Karpas-422 (cell line): ENCODE results near the gene SAMD8. TPM values are rescaled to one million over a fixed set of nuclear protein-coding genes. Genes with fewer than 3 reads are reported as not detected.
A peak's percentile ranks its signal among the peaks of the same experiment; 100 is the strongest.
"Not testable (repeated sequence)": the region's sequence is repeated elsewhere in the genome, so short reads cannot be mapped to it uniquely, and the experiment has no call there.

Experiments
- DNase-seq: peaks from one replicate; pipeline ENCODE4 v3.0.0-alpha.2; 2015
- H2AFZ ChIP-seq: fragments of 200-600 bp; sonication (generic); 2 replicates; pipeline ENCODE4 v1.6.1; 2014; ENCODE audit warnings: antibody characterized with exemption, low read length, mixed read lengths
- H3K27ac ChIP-seq: fragments of 200-600 bp; sonication (generic); 2 replicates; pipeline ENCODE4 v1.5.1; 2014; ENCODE audit warnings: mild to moderate bottlenecking, low read length, moderate library complexity
- H3K27me3 ChIP-seq: fragments of 200-600 bp; sonication (generic); 2 replicates; pipeline ENCODE4 v1.6.1; 2014; ENCODE audit warnings: low read length, mixed read lengths
- H3K36me3 ChIP-seq: fragments of 200-600 bp; sonication (generic); 2 replicates; pipeline ENCODE4 v1.6.1; 2014; ENCODE audit warnings: low read length, mixed read lengths; ENCODE audit not compliant: insufficient read depth
- H3K4me1 ChIP-seq: fragments of 200-600 bp; sonication (generic); 2 replicates; pipeline ENCODE4 v1.6.1; 2014; ENCODE audit warnings: mild to moderate bottlenecking, low read length, mixed read lengths
- H3K4me2 ChIP-seq: fragments of 200-600 bp; sonication (generic); 2 replicates; pipeline ENCODE4 v1.6.1; 2014; ENCODE audit warnings: low read length, low read depth, mild to moderate bottlenecking; ENCODE audit not compliant: poor library complexity, severe bottlenecking
- H3K4me3 ChIP-seq: fragments of 200-600 bp; sonication (generic); 2 replicates; pipeline ENCODE4 v1.5.1; 2014; ENCODE audit warnings: mild to moderate bottlenecking, antibody characterized with exemption, low read length, mixed read lengths
- H3K79me2 ChIP-seq: fragments of 200-600 bp; sonication (generic); 2 replicates; pipeline ENCODE4 v1.6.1; 2014; ENCODE audit warnings: mild to moderate bottlenecking, low read length, mixed read lengths
- H3K9ac ChIP-seq: fragments of 200-600 bp; sonication (generic); 2 replicates; pipeline ENCODE4 v1.6.0; 2014; ENCODE audit warnings: low read length
- H3K9me2 ChIP-seq: fragments of 200-600 bp; sonication (generic), shearing (Covaris generic); replicated peaks from 2 replicates; pipeline ENCODE4 v1.6.0; 2014; ENCODE audit warnings: mild to moderate bottlenecking, low read length, moderate library complexity; ENCODE audit not compliant: insufficient read depth
- H3K9me3 ChIP-seq: fragments of 300-700, 200-600 bp; sonication (generic); 2 replicates; pipeline ENCODE4 v1.6.1; 2014; ENCODE audit warnings: low read length, mixed read lengths
- H4K20me1 ChIP-seq: fragments of 200-600 bp; sonication (generic); 2 replicates; pipeline ENCODE4 v1.6.1; 2014; ENCODE audit warnings: mild to moderate bottlenecking, antibody characterized with exemption, low read length, low read depth; ENCODE audit not compliant: insufficient read depth
- total RNA-seq: library from RNA; depleted of rRNA; stranded (reverse); fragments of >200 nt; shearing (Covaris generic); gene quantifications from 2 replicates; pipeline ENCODE4 v1.2.3, GENCODE V29; 2014; ENCODE audit warnings: low replicate concordance

Gene SAMD8
- total RNA-seq, 1 experiment from 2014 or later, result 18.8 TPM

DNA sequence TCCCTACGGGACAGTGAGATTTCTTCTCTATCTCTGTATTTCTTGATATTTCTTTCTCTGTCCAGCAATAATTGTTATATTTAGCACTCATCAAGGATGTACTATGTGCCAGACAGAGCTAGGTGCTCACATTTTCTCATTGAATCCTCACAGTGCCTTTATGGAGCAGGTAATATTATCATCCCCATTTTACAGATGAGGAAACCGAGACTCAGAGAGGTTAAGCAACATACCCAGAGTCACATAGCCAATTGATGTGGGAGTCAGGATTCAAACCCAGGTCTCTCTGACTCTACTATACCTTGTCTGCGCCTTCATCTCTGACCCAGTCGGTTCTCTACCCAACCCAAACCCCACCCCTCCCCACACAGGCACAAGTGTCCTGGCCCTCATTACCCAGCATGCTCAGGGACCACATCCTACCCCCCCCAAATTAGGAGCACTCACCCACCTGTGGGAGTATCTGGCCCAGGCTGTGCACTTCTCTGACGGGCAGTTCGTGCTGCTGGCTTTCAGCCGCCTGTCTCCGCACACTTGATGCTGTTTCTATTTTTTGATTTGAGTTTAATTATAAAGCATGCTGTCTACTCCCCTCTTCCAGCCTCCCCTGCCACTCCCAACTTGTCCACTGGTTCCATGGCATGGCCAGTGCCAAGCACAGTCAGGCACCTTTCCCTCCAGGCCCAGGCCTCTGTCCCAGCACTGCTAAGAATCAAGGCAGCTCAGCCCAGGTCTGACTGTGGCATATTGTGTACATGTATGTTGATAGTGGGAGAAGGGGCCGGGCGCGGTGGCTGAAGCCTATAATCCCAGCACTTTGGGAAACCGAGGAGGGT, 9.8 kb upstream of the SAMD8 start:
- DNase-seq, result no peak
- peaks cover 21% of the 10 kb centered on the region for H3K4me1 ChIP-seq
- no peaks in the 10 kb centered on the region for H3K9me2 ChIP-seq
- H3K4me2 ChIP-seq, result no peak overlapping the region
- no peak overlapping the region for H3K9ac ChIP-seq
- no peaks in the 10 kb centered on the region for H4K20me1 ChIP-seq
- no peaks in the 10 kb centered on the region for H3K36me3 ChIP-seq
- no peaks in the 10 kb centered on the region for H3K9me3 ChIP-seq
- no peaks in the 10 kb centered on the region for H3K79me2 ChIP-seq
- H2AFZ ChIP-seq, result no peak overlapping the region
- no peak overlapping the region for H3K27ac ChIP-seq
- no peaks in the 10 kb centered on the region for H3K27me3 ChIP-seq
- H3K4me3 ChIP-seq, result no peak overlapping the region

DNA sequence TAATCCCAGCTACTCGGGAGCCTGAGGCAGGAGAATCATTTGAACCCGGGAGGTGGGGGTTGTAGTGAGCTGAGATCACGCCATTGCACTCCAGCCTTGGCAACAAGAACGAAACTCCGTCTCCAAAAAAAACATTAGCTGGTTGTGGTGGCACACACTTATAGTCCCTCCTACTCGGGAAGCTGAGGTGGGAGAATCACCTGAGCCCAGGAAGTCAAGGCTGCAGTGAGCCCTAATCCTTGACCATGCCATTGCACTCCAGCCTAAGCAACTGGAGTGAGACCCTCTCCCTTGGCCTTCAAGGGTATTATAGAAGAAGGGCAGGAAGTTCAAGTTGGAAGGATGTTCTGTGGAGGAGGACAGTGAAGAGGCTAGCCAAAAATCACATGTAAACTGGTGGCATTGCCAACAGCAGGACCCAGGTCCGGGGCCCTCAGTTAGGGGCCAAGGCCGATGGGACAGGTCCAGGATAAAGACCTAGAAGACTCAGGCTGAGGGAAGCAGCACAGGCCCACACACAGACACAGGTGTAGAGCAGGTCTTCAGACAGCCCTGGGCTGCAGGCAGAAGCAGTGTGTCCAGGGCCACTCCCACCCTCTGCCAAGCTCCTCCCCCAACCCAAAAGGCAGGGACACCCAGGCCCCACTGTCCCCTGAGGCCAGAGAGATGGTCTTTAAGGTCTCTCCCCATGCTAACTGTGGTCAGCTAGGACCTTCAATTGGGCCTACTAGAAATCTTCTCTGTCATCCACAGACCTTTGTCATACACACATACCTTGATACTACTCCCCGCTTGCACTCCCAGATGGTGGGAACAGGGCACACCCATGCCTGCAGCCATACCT, 8.4 kb upstream of the SAMD8 start:
- no peak overlapping the region for H3K27ac ChIP-seq
- H2AFZ ChIP-seq, result no peak overlapping the region

DNA sequence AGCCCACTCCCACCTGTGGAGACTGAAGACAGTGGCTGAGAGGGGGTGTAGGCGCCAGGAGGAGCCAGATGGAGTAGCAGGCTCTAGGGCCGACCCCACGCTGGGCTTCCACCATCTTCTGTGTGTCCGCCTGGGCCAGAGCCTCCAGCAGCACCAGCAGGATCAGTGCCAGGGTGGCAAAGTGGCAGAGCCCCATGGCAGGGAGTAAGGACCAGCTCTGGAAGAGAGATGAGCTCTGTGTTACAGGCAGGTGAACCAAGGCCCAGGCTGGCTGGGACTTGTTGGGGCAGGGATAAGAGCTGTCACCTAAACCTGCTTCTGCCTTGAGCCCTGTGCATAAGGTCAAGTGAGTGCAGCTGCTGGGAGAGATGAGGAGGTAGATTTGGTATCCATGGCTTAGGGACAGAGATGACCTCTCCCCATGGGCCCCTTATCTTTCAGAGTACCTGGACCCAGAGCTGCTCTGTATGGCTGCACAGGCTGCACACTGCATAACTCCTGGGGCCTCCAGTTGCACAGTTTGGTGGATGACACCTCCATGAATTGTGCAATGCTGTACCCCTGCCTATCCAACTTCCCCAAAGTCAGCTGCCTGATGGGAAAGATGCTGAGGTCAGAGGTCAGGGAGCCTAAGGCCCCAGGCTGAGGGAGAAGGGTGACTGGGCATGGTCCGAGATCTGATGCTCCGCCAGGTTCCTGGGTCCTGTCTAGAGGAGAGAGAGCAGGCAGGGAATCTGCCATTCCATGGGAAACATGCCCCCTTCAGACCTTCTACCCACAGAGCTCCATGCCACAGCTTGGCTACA, 7.4 kb upstream of the SAMD8 start:
- no peak for DNase-seq
- no peak overlapping the region for H3K27ac ChIP-seq
- peaks cover 21% of the 10 kb centered on the region for H3K4me1 ChIP-seq
- H2AFZ ChIP-seq, result no peak overlapping the region
- H3K4me3 ChIP-seq, result no peak overlapping the region
- H3K9me2 ChIP-seq, result no peaks in the 10 kb centered on the region
- no peaks in the 10 kb centered on the region for H4K20me1 ChIP-seq
- H3K9me3 ChIP-seq, result no peaks in the 10 kb centered on the region
- H3K79me2 ChIP-seq, result no peaks in the 10 kb centered on the region
- H3K27me3 ChIP-seq, result no peaks in the 10 kb centered on the region
- no peak overlapping the region for H3K9ac ChIP-seq
- no peaks in the 10 kb centered on the region for H3K36me3 ChIP-seq
- H3K4me2 ChIP-seq, result no peak overlapping the region

More for the DNA sequence above, 8.4 kb upstream of the SAMD8 start:
- no peak overlapping the region for H3K4me2 ChIP-seq
- H3K9me2 ChIP-seq, result no peaks in the 10 kb centered on the region
- H3K36me3 ChIP-seq, result no peaks in the 10 kb centered on the region
- no peak overlapping the region for H3K9ac ChIP-seq
- H3K4me3 ChIP-seq, result no peak overlapping the region
- H3K4me1 ChIP-seq, result peaks cover 21% of the 10 kb centered on the region
- no peaks in the 10 kb centered on the region for H4K20me1 ChIP-seq
- H3K27me3 ChIP-seq, result no peaks in the 10 kb centered on the region
- H3K79me2 ChIP-seq, result no peaks in the 10 kb centered on the region
- DNase-seq, result no peak
- no peaks in the 10 kb centered on the region for H3K9me3 ChIP-seq

DNA sequence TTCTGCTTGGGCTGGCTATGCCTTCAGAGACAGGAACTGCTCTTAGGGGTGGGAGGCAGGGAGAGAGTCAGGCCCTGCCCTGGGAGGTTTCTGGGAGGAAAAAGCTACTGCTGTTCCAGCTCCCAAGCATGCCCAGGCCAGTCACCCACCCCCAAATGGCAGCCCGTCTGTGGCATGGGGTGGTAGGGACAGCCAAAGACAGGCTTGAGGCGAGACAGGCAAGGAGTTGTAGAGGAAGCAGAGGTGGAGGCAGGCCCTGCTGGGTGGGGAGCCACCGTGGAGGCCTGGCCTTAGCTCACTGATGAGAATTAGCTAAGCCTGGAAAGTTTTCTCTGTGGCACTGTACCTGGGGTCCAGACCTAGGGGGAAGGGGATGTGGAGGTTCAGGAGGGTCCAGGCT, 6.6 kb upstream of the SAMD8 start:
- Histone ChIP-seq H3K9me2 (no peaks in the 10 kb centered on the region), H3K4me3 (no peak overlapping the region), H4K20me1 (no peaks in the 10 kb centered on the region), H3K27ac (no peak overlapping the region), H3K9me3 (no peaks in the 10 kb centered on the region), H3K27me3 (no peaks in the 10 kb centered on the region), H3K79me2 (no peaks in the 10 kb centered on the region), H3K9ac (no peak overlapping the region), H3K36me3 (no peaks in the 10 kb centered on the region), H3K4me2 (no peak overlapping the region), H3K4me1 (peaks cover 22% of the 10 kb centered on the region), H2AFZ (no peak overlapping the region; the same call in 1 of the 2 replicates)
- DNase-seq, result no peak

DNA sequence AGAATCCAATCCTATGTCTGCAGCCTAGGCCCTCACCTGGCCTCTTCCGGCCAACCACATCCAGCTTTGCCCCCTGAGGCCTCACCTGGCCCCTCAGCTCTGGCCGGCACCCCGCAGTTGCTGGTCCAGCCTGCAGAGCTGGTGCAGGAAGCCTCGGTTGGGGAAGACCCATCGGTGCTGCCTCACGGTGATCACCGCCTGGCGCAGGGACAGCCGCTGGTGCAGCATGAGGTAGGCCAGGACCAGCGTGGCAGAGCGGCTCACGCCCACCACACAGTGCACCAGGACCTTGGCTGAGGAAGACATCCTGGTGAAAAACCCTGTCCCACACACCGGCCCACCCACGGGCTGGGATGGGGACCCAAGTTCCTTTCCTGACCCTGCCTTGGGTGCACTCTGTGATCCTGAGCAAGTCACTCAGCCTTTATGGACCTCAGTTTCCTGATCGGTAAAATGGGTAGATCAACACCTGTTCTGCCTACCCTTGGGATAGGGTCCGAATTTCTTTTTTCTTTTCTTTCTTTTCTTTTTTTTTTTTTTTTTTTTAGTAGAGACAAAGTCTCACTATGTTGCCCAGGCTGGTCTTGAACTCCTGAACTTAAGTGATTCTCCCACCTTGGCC, 5.8 kb upstream of the SAMD8 start:
- Histone ChIP-seq H3K27ac (no peak overlapping the region; the same call in 1 of the 2 replicates), H3K4me3 (peak overlapping the region; percentile 43; the same call in 1 of the 2 replicates), H3K9me2 (no peaks in the 10 kb centered on the region), H4K20me1 (no peaks in the 10 kb centered on the region), H3K4me2 (peak overlapping the region; percentile 42), H3K4me1 (peaks cover 25% of the 10 kb centered on the region), H3K27me3 (no peaks in the 10 kb centered on the region), H2AFZ (peak overlapping the region; percentile 93; the same call in 1 of the 2 replicates), H3K79me2 (peaks cover 7% of the 10 kb centered on the region), H3K9me3 (no peaks in the 10 kb centered on the region), H3K9ac (0 out of 2 replicates have a peak overlapping the region, but pooled peaks have one; percentile 20), H3K36me3 (no peaks in the 10 kb centered on the region)
- DNase-seq, result no peak

DNA sequence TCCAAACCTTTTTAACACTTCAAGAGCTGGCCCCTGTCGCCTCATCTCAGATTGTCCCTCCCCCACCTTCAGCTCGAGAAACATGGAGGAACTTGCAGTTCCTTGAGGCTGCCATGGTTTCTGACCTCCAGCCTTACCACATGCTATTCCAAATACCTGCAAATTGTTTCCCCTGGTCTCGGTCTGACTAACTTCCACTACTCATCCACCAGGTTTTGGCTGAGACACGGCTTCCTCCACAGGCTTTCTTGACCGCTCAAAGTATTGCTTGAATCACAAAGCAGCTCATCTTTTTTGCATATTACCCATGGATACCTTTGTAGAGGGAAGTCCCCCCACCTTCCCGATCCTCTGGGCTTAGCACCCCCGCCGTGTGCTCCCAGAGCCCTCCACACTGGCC, 5.2 kb upstream of the SAMD8 start:
- Histone ChIP-seq H3K79me2 (peaks cover 11% of the 10 kb centered on the region), H3K4me3 (peak overlapping the region; percentile 43; the same call in 1 of the 2 replicates), H2AFZ (peak overlapping the region; percentile 93), H3K4me1 (peaks cover 27% of the 10 kb centered on the region), H3K9me3 (no peaks in the 10 kb centered on the region), H4K20me1 (no peaks in the 10 kb centered on the region), H3K36me3 (no peaks in the 10 kb centered on the region), H3K9me2 (no peaks in the 10 kb centered on the region), H3K27me3 (no peaks in the 10 kb centered on the region), H3K27ac (peak overlapping the region; percentile 26; the same call in 1 of the 2 replicates), H3K9ac (peak overlapping the region; percentile 49), H3K4me2 (peak overlapping the region; percentile 42)
- DNase-seq, result peak; percentile 54

DNA sequence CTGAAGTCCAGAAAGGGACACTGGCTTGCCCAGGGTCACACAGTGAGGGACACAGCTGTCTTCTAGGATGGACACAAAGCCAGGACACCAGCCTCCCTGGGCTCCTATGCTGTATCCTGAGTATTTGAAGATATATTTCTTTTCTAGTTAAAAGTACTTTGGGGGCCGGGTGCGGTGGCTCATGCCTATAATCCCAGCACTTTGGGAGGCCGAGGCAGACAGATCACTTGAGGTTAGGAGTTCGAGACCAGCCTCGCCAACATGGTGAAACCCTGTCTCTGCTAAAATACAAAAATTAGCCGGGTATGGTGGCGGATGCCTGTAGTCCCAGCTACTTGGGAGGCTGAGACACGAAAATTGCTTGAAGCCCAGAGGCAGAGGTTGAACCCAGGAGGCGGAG, 4.6 kb upstream of the SAMD8 start:
- Histone ChIP-seq H3K79me2 (peaks cover 15% of the 10 kb centered on the region), H2AFZ (peak overlapping the region; percentile 93; the same call in 1 of the 2 replicates), H3K4me1 (peaks cover 27% of the 10 kb centered on the region), H3K9ac (peak overlapping the region; percentile 49; the same call in 1 of the 2 replicates)
- H3K4me2 ChIP-seq, H3K9me3 ChIP-seq, H3K27ac ChIP-seq, H3K36me3 ChIP-seq, H3K27me3 ChIP-seq, H3K9me2 ChIP-seq, DNase-seq, H3K4me3 ChIP-seq, H4K20me1 ChIP-seq: not testable (repeated sequence)
